KG1 (cell line): ENCODE results near the gene MEF2D.
A peak's percentile ranks its signal among the peaks of the same experiment; 100 is the strongest.

Source experiments
- DNase-seq: peaks from one replicate; lab custom pipeline; 2025; lab: John Stamatoyannopoulos, UW

MEF2D gene

GRCh38 chr1:156523801-156524480, 23.4 kb upstream of the MEF2D start:
- no peak for DNase-seq

- DNase-seq = no peak
Observed at GRCh38 chr1:156522443-156522970, 21.9 kb upstream of the MEF2D start.

- DNase-seq = no peak
Observed at GRCh38 chr1:156517748-156518147, 17.2 kb upstream of the MEF2D start.

GRCh38 chr1:156516821-156517220, 16.2 kb upstream of the MEF2D start:
- no peak for DNase-seq

- no peak for DNase-seq
Observed at GRCh38 chr1:156515956-156516355, 15.4 kb upstream of the MEF2D start.

- DNase-seq = no peak
Observed at GRCh38 chr1:156513185-156513584, 12.6 kb upstream of the MEF2D start.

GRCh38 chr1:156511644-156512043, 11.1 kb upstream of the MEF2D start:
- DNase-seq = no peak

- no peak for DNase-seq
Observed at GRCh38 chr1:156510709-156511108, 10.1 kb upstream of the MEF2D start.

- no peak for DNase-seq
Observed at GRCh38 chr1:156509424-156510034, 9.0 kb upstream of the MEF2D start.

- no peak for DNase-seq
Observed at GRCh38 chr1:156508955-156509234, 8.3 kb upstream of the MEF2D start.

- no peak for DNase-seq
Observed at GRCh38 chr1:156508205-156508954, 7.8 kb upstream of the MEF2D start.

- DNase-seq = no peak
Observed at GRCh38 chr1:156506450-156506849, 5.9 kb upstream of the MEF2D start.

- no peak for DNase-seq
Observed at GRCh38 chr1:156505679-156506298, 5.2 kb upstream of the MEF2D start.

- DNase-seq = peak; percentile 97
Observed at GRCh38 chr1:156504821-156505678, 4.5 kb upstream of the MEF2D start.

- peak; percentile 90 for DNase-seq
Observed at GRCh38 chr1:156504438-156504813, 3.9 kb upstream of the MEF2D start.

- no peak for DNase-seq
Observed at GRCh38 chr1:156503698-156504437, 3.3 kb upstream of the MEF2D start.

- peak; percentile 66 for DNase-seq
Observed at GRCh38 chr1:156502894-156503697, 2.5 kb upstream of the MEF2D start.

- DNase-seq = peak; percentile 66
Observed at GRCh38 chr1:156502391-156502893, 1.9 kb upstream of the MEF2D start.

- DNase-seq = peak; percentile 94
Observed at GRCh38 chr1:156500793-156501506, 375 bp upstream of the MEF2D start.
